Measurements from ENCODE around the gene MEIS2. TPM values are rescaled to one million over a fixed set of nuclear protein-coding genes. Genes with fewer than 3 reads are reported as not detected.

Gene MEIS2
- total and polyA plus RNA-seq, 2 of the 13 experiments (the other 11 are each of a cell fraction or from before 2014, with no cell fraction given): 10.7 to 12.4 TPM

GRCh38 chr15:36924034-36924433 is 176.3 kb downstream of the MEIS2 start:
- intact Hi-C loops (cut with micrococcal nuclease; ENCODE audit: unreplicated experiment): no loop called here

More at GRCh38 chr15:36924034-36924433, 176.3 kb downstream of the MEIS2 start:
- Histone ChIP-seq H3K27me3 (ENCODE audit: control insufficient read depth in 1 of 2, insufficient read depth in 2 of 2, low read length in 2 of 2) (no peaks in the 10 kb centered on the region), H3K4me3 (replicated peaks in 1 of 3; ENCODE audit: insufficient read depth in 1 of 3, low read depth in 2 of 3, low read length in 3 of 3) (no peak overlapping the region), H3K36me3 (replicated peaks in 1 of 2; ENCODE audit: control insufficient read depth in 1 of 2, insufficient read depth in 2 of 2, low read length in 2 of 2) (peaks cover 0 to 5% of the 10 kb centered on the region in 2 experiments; a peak in 1 of 5 replicates), H3K4me2 (ENCODE audit: low read depth, low read length) (no peak overlapping the region), H3K9me3 (ENCODE audit: low read length) (no peaks in the 10 kb centered on the region), H3K79me2 (ENCODE audit: insufficient read depth, low read length) (no peaks in the 10 kb centered on the region), H3K4me1 (ENCODE audit: insufficient read depth, low read length) (no peaks in the 10 kb centered on the region), H4K20me1 (ENCODE audit: insufficient read depth, low read length) (no peaks in the 10 kb centered on the region), H2AFZ (ENCODE audit: low read length) (no peak overlapping the region), H3K27ac (ENCODE audit: extremely low read length, insufficient read depth, low read length) (no peak overlapping the region), H3K9ac (ENCODE audit: insufficient read depth, low read depth, low read length) (no peak overlapping the region)
- TF ChIP-seq BRF2 (CRISPR knock-in tag; IDR thresholded peaks at IDR 0.05) (no peak), WIZ (CRISPR knock-in tag; IDR thresholded peaks at IDR 0.05) (no peak), ZNF563 (CRISPR knock-in tag; IDR thresholded peaks at IDR 0.05) (no peak), TEAD2 (CRISPR knock-in tag; IDR thresholded peaks at IDR 0.05) (no peak), ZFY (CRISPR knock-in tag; IDR thresholded peaks at IDR 0.05) (no peak), RXRB (CRISPR knock-in tag; IDR thresholded peaks at IDR 0.05; ENCODE audit: borderline replicate concordance) (no peak), ZNF335 (CRISPR knock-in tag; IDR thresholded peaks at IDR 0.05) (no peak), KLF13 (CRISPR knock-in tag; IDR thresholded peaks at IDR 0.05) (no peak), FOXM1 (CRISPR knock-in tag; IDR thresholded peaks at IDR 0.05) (no peak), CBX1 (IDR thresholded peaks at IDR 0.05; ENCODE audit: low read depth) (no peak), ZNF251 (CRISPR knock-in tag; IDR thresholded peaks at IDR 0.05) (no peak), TEAD3 (CRISPR knock-in tag; optimal IDR thresholded peaks at IDR 0.05; ENCODE audit: borderline replicate concordance) (no peak), ZMYM4 (CRISPR knock-in tag; IDR thresholded peaks at IDR 0.05) (no peak)
- TF ChIP-seq, protein P1, sequence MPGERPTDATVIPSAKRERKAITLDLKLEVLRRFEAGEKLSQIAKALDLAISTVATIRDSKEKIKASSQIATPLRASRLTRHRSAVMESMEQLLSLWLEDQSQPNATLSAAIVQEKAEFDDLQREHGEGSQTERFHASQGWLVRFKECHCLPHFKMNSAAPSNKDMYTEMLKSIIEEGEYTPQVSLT (CRISPR knock-in tag; IDR thresholded peaks at IDR 0.05; ENCODE audit: borderline replicate concordance, low read depth): no peak
- TF ChIP-seq, protein P2, sequence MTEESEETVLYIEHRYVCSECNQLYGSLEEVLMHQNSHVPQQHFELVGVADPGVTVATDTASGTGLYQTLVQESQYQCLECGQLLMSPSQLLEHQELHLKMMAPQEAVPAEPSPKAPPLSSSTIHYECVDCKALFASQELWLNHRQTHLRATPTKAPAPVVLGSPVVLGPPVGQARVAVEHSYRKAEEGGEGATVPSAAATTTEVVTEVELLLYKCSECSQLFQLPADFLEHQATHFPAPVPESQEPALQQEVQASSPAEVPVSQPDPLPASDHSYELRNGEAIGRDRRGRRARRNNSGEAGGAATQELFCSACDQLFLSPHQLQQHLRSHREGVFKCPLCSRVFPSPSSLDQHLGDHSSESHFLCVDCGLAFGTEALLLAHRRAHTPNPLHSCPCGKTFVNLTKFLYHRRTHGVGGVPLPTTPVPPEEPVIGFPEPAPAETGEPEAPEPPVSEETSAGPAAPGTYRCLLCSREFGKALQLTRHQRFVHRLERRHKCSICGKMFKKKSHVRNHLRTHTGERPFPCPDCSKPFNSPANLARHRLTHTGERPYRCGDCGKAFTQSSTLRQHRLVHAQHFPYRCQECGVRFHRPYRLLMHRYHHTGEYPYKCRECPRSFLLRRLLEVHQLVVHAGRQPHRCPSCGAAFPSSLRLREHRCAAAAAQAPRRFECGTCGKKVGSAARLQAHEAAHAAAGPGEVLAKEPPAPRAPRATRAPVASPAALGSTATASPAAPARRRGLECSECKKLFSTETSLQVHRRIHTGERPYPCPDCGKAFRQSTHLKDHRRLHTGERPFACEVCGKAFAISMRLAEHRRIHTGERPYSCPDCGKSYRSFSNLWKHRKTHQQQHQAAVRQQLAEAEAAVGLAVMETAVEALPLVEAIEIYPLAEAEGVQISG (CRISPR knock-in tag; IDR thresholded peaks at IDR 0.05): no peak
- TF ChIP-seq, protein P3, sequence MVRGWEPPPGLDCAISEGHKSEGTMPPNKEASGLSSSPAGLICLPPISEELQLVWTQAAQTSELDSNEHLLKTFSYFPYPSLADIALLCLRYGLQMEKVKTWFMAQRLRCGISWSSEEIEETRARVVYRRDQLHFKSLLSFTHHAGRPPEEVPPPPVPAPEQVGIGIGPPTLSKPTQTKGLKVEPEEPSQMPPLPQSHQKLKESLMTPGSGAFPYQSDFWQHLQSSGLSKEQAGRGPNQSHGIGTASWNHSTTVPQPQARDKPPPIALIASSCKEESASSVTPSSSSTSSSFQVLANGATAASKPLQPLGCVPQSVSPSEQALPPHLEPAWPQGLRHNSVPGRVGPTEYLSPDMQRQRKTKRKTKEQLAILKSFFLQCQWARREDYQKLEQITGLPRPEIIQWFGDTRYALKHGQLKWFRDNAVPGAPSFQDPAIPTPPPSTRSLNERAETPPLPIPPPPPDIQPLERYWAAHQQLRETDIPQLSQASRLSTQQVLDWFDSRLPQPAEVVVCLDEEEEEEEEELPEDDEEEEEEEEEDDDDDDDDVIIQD (CRISPR knock-in tag; IDR thresholded peaks at IDR 0.05; ENCODE audit: low read depth): no peak
- in situ Hi-C loops (cut with HindIII; ENCODE audit: extremely low pct_ligation_motif_present, low pct_unique_long_range_greater_than_20kb): no loop called here
- no TSS peak for BruUV-seq (replicated peaks)
- ChIA-PET POLR2A (no interaction called here), CTCF (ENCODE audit: low intra/inter-chr PET ratio, low total read pairs) (no interaction called here)
- FAIRE-seq (no peak), ATAC-seq (no peak), DNase-seq (ENCODE audit: low spot score) (no peak)
- 97% methylated on average over 4 of the region's 4 CpGs for WGBS (ENCODE audit: low lambda C conversion rate)

Data from HepG2 (cell line).